ENCODE measurements around the gene TBXAS1.

TBXAS1 gene

DNA sequence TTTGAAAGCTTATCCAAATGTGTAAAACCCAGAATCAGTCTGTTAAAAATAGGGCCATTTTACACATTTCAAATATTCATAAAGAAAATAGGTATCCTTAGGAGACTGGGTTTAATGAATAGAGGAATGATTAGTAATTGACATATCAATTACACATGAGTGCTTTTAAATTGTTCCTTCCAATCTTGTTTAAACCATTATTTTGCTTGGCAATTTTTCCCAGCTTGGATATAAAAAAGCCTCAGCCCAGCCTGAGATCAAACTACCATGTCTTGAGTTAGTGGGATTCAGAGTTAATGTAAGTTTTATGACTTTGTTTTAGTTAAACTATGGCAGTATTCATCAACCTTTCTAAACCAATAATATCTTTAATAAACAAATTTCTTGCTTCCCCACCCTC lies 205.4 kb downstream of the TBXAS1 start:
- Histone ChIP-seq H3K9me3 (ENCODE audit: control insufficient read depth, insufficient read depth, low read depth, low read length) (no peaks in the 10 kb centered on the region), H3K4me3 (ENCODE audit: low read depth, low read length) (no peak overlapping the region), H3K27ac (ENCODE audit: extremely low read depth, low read depth, low read length) (no peak overlapping the region), H3K4me1 (ENCODE audit: control insufficient read depth, insufficient read depth, low read length) (no peaks in the 10 kb centered on the region), H3K36me3 (ENCODE audit: control insufficient read depth in 2 of 2, insufficient read depth in 1 of 2, low read length in 2 of 2) (no peaks in the 10 kb centered on the region)
- TF ChIP-seq OVOL3 (tag by site-specific recombination; IDR thresholded peaks at IDR 0.05) (no peak), TRIM28 (IDR thresholded peaks at IDR 0.05; ENCODE audit: borderline replicate concordance, low read length) (no peak), KLF9 (tag by site-specific recombination; IDR thresholded peaks at IDR 0.05; ENCODE audit: low read depth) (no peak), ZNF768 (tag by site-specific recombination; IDR thresholded peaks at IDR 0.05) (no peak), GLIS2 (tag by site-specific recombination; IDR thresholded peaks at IDR 0.05) (no peak), ZNF843 (tag by site-specific recombination; IDR thresholded peaks at IDR 0.05) (no peak), IKZF3 (tag by site-specific recombination; IDR thresholded peaks at IDR 0.05) (no peak), ZNF23 (tag by site-specific recombination; IDR thresholded peaks at IDR 0.05; ENCODE audit: borderline replicate concordance) (no peak)
- TF ChIP-seq, protein P1, sequence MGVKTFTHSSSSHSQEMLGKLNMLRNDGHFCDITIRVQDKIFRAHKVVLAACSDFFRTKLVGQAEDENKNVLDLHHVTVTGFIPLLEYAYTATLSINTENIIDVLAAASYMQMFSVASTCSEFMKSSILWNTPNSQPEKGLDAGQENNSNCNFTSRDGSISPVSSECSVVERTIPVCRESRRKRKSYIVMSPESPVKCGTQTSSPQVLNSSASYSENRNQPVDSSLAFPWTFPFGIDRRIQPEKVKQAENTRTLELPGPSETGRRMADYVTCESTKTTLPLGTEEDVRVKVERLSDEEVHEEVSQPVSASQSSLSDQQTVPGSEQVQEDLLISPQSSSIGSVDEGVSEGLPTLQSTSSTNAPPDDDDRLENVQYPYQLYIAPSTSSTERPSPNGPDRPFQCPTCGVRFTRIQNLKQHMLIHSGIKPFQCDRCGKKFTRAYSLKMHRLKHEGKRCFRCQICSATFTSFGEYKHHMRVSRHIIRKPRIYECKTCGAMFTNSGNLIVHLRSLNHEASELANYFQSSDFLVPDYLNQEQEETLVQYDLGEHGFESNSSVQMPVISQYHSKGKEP (tag by site-specific recombination; IDR thresholded peaks at IDR 0.05) = no peak
- TF ChIP-seq, protein P2, sequence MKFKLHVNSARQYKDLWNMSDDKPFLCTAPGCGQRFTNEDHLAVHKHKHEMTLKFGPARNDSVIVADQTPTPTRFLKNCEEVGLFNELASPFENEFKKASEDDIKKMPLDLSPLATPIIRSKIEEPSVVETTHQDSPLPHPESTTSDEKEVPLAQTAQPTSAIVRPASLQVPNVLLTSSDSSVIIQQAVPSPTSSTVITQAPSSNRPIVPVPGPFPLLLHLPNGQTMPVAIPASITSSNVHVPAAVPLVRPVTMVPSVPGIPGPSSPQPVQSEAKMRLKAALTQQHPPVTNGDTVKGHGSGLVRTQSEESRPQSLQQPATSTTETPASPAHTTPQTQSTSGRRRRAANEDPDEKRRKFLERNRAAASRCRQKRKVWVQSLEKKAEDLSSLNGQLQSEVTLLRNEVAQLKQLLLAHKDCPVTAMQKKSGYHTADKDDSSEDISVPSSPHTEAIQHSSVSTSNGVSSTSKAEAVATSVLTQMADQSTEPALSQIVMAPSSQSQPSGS (tag by site-specific recombination; IDR thresholded peaks at IDR 0.05; ENCODE audit: low read depth) = no peak
- TF ChIP-seq, protein P3, sequence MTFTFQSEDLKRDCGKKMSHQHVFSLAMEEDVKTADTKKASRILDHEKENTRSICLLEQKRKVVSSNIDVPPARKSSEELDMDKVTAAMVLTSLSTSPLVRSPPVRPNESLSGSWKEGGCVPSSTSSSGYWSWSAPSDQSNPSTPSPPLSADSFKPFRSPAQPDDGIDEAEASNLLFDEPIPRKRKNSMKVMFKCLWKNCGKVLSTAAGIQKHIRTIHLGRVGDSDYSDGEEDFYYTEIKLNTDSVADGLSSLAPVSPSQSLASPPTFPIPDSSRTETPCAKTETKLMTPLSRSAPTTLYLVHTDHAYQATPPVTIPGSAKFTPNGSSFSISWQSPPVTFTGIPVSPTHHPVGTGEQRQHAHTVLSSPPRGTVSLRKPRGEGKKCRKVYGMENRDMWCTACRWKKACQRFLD (tag by site-specific recombination; IDR thresholded peaks at IDR 0.05) = no peak
- TF ChIP-seq, protein P4, sequence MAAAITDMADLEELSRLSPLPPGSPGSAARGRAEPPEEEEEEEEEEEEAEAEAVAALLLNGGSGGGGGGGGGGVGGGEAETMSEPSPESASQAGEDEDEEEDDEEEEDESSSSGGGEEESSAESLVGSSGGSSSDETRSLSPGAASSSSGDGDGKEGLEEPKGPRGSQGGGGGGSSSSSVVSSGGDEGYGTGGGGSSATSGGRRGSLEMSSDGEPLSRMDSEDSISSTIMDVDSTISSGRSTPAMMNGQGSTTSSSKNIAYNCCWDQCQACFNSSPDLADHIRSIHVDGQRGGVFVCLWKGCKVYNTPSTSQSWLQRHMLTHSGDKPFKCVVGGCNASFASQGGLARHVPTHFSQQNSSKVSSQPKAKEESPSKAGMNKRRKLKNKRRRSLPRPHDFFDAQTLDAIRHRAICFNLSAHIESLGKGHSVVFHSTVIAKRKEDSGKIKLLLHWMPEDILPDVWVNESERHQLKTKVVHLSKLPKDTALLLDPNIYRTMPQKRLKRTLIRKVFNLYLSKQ (tag by site-specific recombination; IDR thresholded peaks at IDR 0.05; ENCODE audit: borderline replicate concordance) = no peak
- TF ChIP-seq, protein P5, sequence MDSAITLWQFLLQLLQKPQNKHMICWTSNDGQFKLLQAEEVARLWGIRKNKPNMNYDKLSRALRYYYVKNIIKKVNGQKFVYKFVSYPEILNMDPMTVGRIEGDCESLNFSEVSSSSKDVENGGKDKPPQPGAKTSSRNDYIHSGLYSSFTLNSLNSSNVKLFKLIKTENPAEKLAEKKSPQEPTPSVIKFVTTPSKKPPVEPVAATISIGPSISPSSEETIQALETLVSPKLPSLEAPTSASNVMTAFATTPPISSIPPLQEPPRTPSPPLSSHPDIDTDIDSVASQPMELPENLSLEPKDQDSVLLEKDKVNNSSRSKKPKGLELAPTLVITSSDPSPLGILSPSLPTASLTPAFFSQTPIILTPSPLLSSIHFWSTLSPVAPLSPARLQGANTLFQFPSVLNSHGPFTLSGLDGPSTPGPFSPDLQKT (IDR thresholded peaks at IDR 0.05; ENCODE audit: borderline replicate concordance, low read depth, low read length) = no peak
- ChIA-PET POLR2A (no interaction called here), CTCF (interaction anchor here (0.6 kb wide), 1 partner anchor 98 kb away, joined by 3 read pairs; no protein-coding TSS in a partner anchor)

DNA sequence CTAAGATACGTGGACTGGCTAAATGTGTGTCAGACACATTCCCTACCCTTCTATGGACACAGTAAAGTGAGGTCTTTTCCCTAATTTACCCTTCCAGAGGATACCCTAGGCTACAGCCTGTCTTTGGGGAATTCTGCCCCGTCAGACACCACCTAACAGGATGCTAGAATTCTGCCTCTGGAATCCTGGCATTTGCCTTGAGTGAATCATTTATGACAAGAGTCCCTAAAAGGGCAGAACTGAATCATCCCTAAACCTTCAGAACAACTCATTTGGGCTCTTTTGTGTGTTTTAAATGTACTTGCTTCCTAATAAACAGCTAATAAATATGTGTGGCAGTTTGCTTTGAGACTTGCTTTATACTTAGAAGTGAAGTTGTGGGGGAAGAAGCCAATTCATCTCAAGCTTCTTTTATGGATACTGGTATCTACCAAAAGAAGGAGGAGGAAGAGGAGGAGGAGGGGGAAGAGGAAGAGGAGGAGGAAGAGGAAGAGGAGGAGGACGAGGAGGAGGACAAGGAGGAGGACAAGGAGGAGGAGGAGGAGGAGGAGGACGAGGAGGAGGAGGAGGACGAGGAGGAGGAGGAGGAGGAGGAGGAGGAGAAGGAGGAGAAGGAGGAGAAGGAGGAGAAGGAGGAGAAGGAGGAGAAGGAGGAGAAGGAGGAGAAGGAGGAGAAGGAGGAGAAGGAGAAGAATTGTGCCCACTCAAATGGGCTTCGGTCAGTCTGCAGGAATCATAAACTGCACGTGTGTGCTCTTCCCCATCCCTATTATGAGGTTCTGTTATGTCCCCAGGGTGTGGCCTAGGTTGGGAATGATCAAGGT lies 206.5 kb downstream of the TBXAS1 start:
- POLR2A ChIA-PET = interaction anchor here (0.5 to 0.9 kb wide), 2 partner anchors 29 to 62 kb away, joined by 3 to 4 read pairs; no protein-coding TSS in a partner anchor
- TF ChIP-seq KLF9 (tag by site-specific recombination; IDR thresholded peaks at IDR 0.05; ENCODE audit: low read depth) = no peak
- TF ChIP-seq, protein P6, sequence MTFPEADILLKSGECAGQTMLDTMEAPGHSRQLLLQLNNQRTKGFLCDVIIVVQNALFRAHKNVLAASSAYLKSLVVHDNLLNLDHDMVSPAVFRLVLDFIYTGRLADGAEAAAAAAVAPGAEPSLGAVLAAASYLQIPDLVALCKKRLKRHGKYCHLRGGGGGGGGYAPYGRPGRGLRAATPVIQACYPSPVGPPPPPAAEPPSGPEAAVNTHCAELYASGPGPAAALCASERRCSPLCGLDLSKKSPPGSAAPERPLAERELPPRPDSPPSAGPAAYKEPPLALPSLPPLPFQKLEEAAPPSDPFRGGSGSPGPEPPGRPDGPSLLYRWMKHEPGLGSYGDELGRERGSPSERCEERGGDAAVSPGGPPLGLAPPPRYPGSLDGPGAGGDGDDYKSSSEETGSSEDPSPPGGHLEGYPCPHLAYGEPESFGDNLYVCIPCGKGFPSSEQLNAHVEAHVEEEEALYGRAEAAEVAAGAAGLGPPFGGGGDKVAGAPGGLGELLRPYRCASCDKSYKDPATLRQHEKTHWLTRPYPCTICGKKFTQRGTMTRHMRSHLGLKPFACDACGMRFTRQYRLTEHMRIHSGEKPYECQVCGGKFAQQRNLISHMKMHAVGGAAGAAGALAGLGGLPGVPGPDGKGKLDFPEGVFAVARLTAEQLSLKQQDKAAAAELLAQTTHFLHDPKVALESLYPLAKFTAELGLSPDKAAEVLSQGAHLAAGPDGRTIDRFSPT (tag by site-specific recombination; IDR thresholded peaks at IDR 0.05) = no peak
- TF ChIP-seq ZBTB1 (tag by site-specific recombination; IDR thresholded peaks at IDR 0.05) = no peak
- TF ChIP-seq ZFHX2 (tag by site-specific recombination; conservative IDR thresholded peaks at IDR 0.05) = peak; percentile 70
- TF ChIP-seq, protein P7, sequence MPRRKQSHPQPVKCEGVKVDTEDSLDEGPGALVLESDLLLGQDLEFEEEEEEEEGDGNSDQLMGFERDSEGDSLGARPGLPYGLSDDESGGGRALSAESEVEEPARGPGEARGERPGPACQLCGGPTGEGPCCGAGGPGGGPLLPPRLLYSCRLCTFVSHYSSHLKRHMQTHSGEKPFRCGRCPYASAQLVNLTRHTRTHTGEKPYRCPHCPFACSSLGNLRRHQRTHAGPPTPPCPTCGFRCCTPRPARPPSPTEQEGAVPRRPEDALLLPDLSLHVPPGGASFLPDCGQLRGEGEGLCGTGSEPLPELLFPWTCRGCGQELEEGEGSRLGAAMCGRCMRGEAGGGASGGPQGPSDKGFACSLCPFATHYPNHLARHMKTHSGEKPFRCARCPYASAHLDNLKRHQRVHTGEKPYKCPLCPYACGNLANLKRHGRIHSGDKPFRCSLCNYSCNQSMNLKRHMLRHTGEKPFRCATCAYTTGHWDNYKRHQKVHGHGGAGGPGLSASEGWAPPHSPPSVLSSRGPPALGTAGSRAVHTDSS (tag by site-specific recombination; IDR thresholded peaks at IDR 0.05) = peak; percentile 85
- peak; percentile 84 for TF ChIP-seq EGR2 (tag by site-specific recombination; IDR thresholded peaks at IDR 0.05; ENCODE audit: low read depth)
- no peak for TF ChIP-seq ZNF239 (tag by site-specific recombination; IDR thresholded peaks at IDR 0.05)
- H3K27ac ChIP-seq (ENCODE audit: extremely low read depth, low read depth, low read length) = no peak overlapping the region
- no peaks in the 10 kb centered on the region for H3K9me3 ChIP-seq (ENCODE audit: control insufficient read depth, insufficient read depth, low read depth, low read length)
- H3K4me1 ChIP-seq (ENCODE audit: control insufficient read depth, insufficient read depth, low read length) = no peaks in the 10 kb centered on the region
- no peak overlapping the region for H3K4me3 ChIP-seq (ENCODE audit: low read depth, low read length)
- no peaks in the 10 kb centered on the region for H3K36me3 ChIP-seq (ENCODE audit: control insufficient read depth in 2 of 2, insufficient read depth in 1 of 2, low read length in 2 of 2)
- CTCF ChIA-PET = interaction anchor here (0.7 kb wide), 2 partner anchors 57 to 76 kb away, joined by 3 read pairs; no protein-coding TSS in a partner anchor
